GM20000 (cell line): ENCODE results near the gene FANCE.

Experiments used
- DNase-seq: peaks from one replicate; pipeline ENCODE4 v3.0.0; 2012; ENCODE audit warnings: low spot score
- CTCF ChIP-seq: IDR thresholded peaks from 2 replicates; pipeline ENCODE4 v1.5.1; 2012; ENCODE audit warnings: mild to moderate bottlenecking, control low read depth; ENCODE audit errors: extremely low read depth, missing control alignments

The FANCE gene

GRCh38 chr6:35501784-35502183, 49.6 kb downstream of the FANCE start:
- TF ChIP-seq CTCF, result no peak
- DNase-seq, result no peak

GRCh38 chr6:35503534-35503933, 51.4 kb downstream of the FANCE start:
- TF ChIP-seq CTCF, result no peak
- DNase-seq, result no peak

GRCh38 chr6:35505999-35506412, 53.9 kb downstream of the FANCE start:
- DNase-seq, result no peak
- no peak for TF ChIP-seq CTCF

GRCh38 chr6:35506536-35506935, 54.4 kb downstream of the FANCE start:
- no peak for DNase-seq
- no peak for TF ChIP-seq CTCF

- no peak for DNase-seq
These were observed 55.1 kb downstream of the FANCE start for GRCh38 chr6:35507221-35507620.

GRCh38 chr6:35508027-35508426, 55.9 kb downstream of the FANCE start:
- TF ChIP-seq CTCF, result no peak
- no peak for DNase-seq

More at GRCh38 chr6:35507221-35507620, 55.1 kb downstream of the FANCE start:
- no peak for TF ChIP-seq CTCF

- peak; percentile 19 for DNase-seq
- TF ChIP-seq CTCF, result no peak
These were observed 56.4 kb downstream of the FANCE start for GRCh38 chr6:35508542-35508941.
